GM12878 (cell line): ENCODE measurements around the gene TNFRSF6B. TPM values are rescaled to one million over a fixed set of nuclear protein-coding genes. Genes with fewer than 3 reads are reported as not detected.

Source experiments
- ATAC-seq: fragments of 200-7000 bp; cut with Tn5 transposase; 3 replicates; pipeline ENCODE4 v1.9.1; 2020; ENCODE audit warnings: mild to moderate bottlenecking, moderate library complexity
- BruUV-seq: library from RNA; stranded (reverse); fragments of 400-500 nt; replicated peaks from 2 replicates; lab custom pipeline; 2021; lab: Mats Ljungman, UMichigan
- CTCF ChIA-PET: fragments of 300-600 bp; sonication (Branson Sonifier 250); formaldehyde crosslinking; extraction: SDS; loops from one replicate; lab custom pipeline; 2021; ENCODE audit warnings: inconsistent platforms; lab: Yijun Ruan, JAX
- POLR2A ChIA-PET: fragments of 350-600 bp; formaldehyde crosslinking; extraction: SDS; loops from one replicate; lab custom pipeline; 2021; ENCODE audit warnings: inconsistent platforms; lab: Charles Lee
- RAD21 ChIA-PET: fragments of 300-600 bp; sonication (Branson Sonifier 250); formaldehyde crosslinking; loops from one replicate; lab custom pipeline; 2023; ENCODE audit warnings: antibody characterized with exemption; ENCODE audit not compliant: unreplicated experiment; lab: Charles Lee
- SMC1A ChIA-PET: fragments of 300-600 bp; sonication (Branson Sonifier 250); formaldehyde crosslinking; loops from one replicate; lab custom pipeline; 2023; ENCODE audit not compliant: unreplicated experiment, uncharacterized antibody; lab: Charles Lee
- DNase-seq: peaks from one replicate; pipeline ENCODE4 v3.0.0-alpha.2; 2011; ENCODE audit warnings: low read depth, low spot score
- FAIRE-seq: peaks from 3 replicates; lab custom pipeline; 2011; peaks lifted over from hg19 to GRCh38; lab: Jason Lieb, UNC
- H2AFZ ChIP-seq: 2 replicates; pipeline ENCODE4 v1.6.0; 2011; ENCODE audit warnings: low read depth, low read length, control low read depth; ENCODE audit not compliant: control insufficient read depth
- H3K27ac ChIP-seq: 2 replicates; pipeline ENCODE4 v1.5.1; 2011; ENCODE audit warnings: control low read depth; ENCODE audit not compliant: control insufficient read depth, insufficient read depth
- H3K27me3 ChIP-seq, 2 experiments: replicated peaks in 1 of 2; 2 replicates each; pipeline versions ENCODE4 v1.6.0 to v1.6.1; 2011; ENCODE audit warnings: low read length in 1 of 2; ENCODE audit not compliant: control insufficient read depth in 2 of 2, insufficient read depth in 2 of 2
- H3K36me3 ChIP-seq, 2 experiments: 2 replicates each; pipeline ENCODE4 v1.5.1; 2011; ENCODE audit warnings: low read length in 1 of 2; ENCODE audit not compliant: control insufficient read depth in 2 of 2, insufficient read depth in 2 of 2
- H3K4me1 ChIP-seq: 2 replicates; pipeline ENCODE4 v1.6.1; 2011; ENCODE audit warnings: mild to moderate bottlenecking, low read length, moderate library complexity, mixed read lengths; ENCODE audit not compliant: control insufficient read depth, insufficient read depth
- H3K4me2 ChIP-seq: 2 replicates; pipeline ENCODE4 v1.6.0; 2011; ENCODE audit warnings: control low read depth; ENCODE audit not compliant: control insufficient read depth, insufficient read depth
- H3K4me3 ChIP-seq: fragments of 200-600 bp; sonication (generic); 2 replicates; pipeline ENCODE4 v1.5.1; 2016
- H3K79me2 ChIP-seq: 2 replicates; pipeline ENCODE4 v1.6.0; 2011; ENCODE audit warnings: low read length; ENCODE audit not compliant: control insufficient read depth, insufficient read depth
- H3K9ac ChIP-seq: 2 replicates; pipeline ENCODE4 v1.8.0; 2011; ENCODE audit warnings: low read length, control low read depth, mixed read lengths; ENCODE audit not compliant: control insufficient read depth, insufficient read depth
- H3K9me3 ChIP-seq: replicated peaks from 3 replicates; pipeline ENCODE4 v1.5.1; 2011; ENCODE audit warnings: mild to moderate bottlenecking, low read length; ENCODE audit not compliant: control insufficient read depth, insufficient read depth
- H4K20me1 ChIP-seq: 2 replicates; pipeline ENCODE4 v1.6.0; 2011; ENCODE audit not compliant: control insufficient read depth, insufficient read depth
- POLR2A ChIP-seq: IDR thresholded peaks from 2 replicates; pipeline ENCODE4 v1.6.1; 2011; ENCODE audit warnings: low read depth, mild to moderate bottlenecking, low read length
- RB1 ChIP-seq: fragments of 450-650 bp; formaldehyde crosslinking; IDR thresholded peaks from 2 replicates; pipeline ENCODE4 v1.6.1; 2017; ENCODE audit warnings: mild to moderate bottlenecking, borderline replicate concordance
- SREBF2 ChIP-seq: IDR thresholded peaks from 2 replicates; pipeline ENCODE4 v1.6.1; 2012; ENCODE audit warnings: mild to moderate bottlenecking, low read length
- TCF3 ChIP-seq: IDR thresholded peaks from 2 replicates; pipeline ENCODE4 v1.6.1; 2012; ENCODE audit warnings: low read depth, mild to moderate bottlenecking, low read length, borderline replicate concordance; ENCODE audit not compliant: insufficient read depth
- WGBS: methylation state at CpG from one replicate; pipeline ENCODE4 v1.1.6; 2016; ENCODE audit warnings: low lambda C conversion rate; ENCODE audit not compliant: insufficient replicate concordance, insufficient coverage; ENCODE audit errors: missing lambda C conversion rate; 5-methylcytosine and 5-hydroxymethylcytosine counted together
- in situ Hi-C: fragments of 300-500 bp; cut with MboI; formaldehyde crosslinking; loops from 9 replicates; pipeline ENCODE4 v1.14.3; 2018; ENCODE audit warnings: mixed read lengths
- intact Hi-C: fragments of 100-400 bp; cut with micrococcal nuclease; formaldehyde crosslinking; loops from one replicate; pipeline ENCODE4 v1.14.2; 2022; ENCODE audit not compliant: unreplicated experiment
- polyA plus RNA-seq, 11 experiments: library from polyadenylated mRNA; depleted of rRNA in 4 of 11; unstranded in 6 of 11; stranded (reverse) in 5 of 11; fragments of >200 nt; fragmentation: Nextera tagmentation in 4 of 11; fragmentation: Illumina TruSeq in 1 of 11; extraction: Ambion mirVana in 4 of 11; extraction: Trizol in 1 of 11; gene quantifications; 1 replicate in 1 of 11; 2 replicates in 10 of 11; pipeline versions ENCODE4 v1.2.1 to v1.2.3, GENCODE V29; 2011 to 2016; ENCODE audit warnings: inconsistent platforms in 2 of 11, missing spikeins in 2 of 11, low read depth in 1 of 11
- total RNA-seq, 4 experiments: library from RNA; depleted of rRNA in 3 of 4; stranded (reverse); fragments of >200 nt in 3 of 4; fragmentation: Illumina TruSeq in 1 of 4; extraction: Trizol in 1 of 4; gene quantifications; 2 replicates each; pipeline versions ENCODE4 v1.2.1 to v1.2.3, GENCODE V29; 2013 to 2021
- TF ChIP-seq, protein P1 (sequence below): IDR thresholded peaks from 2 replicates; pipeline ENCODE4 v1.6.1; 2011; ENCODE audit warnings: low read depth, low read length, improper control_type of control experiment, borderline replicate concordance
- TF ChIP-seq, protein P2 (sequence below): IDR thresholded peaks from 2 replicates; pipeline ENCODE4 v1.6.1; 2011; ENCODE audit warnings: borderline replicate concordance, low read depth, mild to moderate bottlenecking, moderate library complexity, mixed read lengths, low read length; ENCODE audit not compliant: insufficient read depth; ENCODE audit errors: extremely low read length

TNFRSF6B gene
- total and polyA plus RNA-seq, 10 of the 15 experiments (the other 5 are each of a cell fraction or from before 2014, with no cell fraction given), result 0.67 to 2.2 (median 1.8) TPM; not detected in 7

DNA sequence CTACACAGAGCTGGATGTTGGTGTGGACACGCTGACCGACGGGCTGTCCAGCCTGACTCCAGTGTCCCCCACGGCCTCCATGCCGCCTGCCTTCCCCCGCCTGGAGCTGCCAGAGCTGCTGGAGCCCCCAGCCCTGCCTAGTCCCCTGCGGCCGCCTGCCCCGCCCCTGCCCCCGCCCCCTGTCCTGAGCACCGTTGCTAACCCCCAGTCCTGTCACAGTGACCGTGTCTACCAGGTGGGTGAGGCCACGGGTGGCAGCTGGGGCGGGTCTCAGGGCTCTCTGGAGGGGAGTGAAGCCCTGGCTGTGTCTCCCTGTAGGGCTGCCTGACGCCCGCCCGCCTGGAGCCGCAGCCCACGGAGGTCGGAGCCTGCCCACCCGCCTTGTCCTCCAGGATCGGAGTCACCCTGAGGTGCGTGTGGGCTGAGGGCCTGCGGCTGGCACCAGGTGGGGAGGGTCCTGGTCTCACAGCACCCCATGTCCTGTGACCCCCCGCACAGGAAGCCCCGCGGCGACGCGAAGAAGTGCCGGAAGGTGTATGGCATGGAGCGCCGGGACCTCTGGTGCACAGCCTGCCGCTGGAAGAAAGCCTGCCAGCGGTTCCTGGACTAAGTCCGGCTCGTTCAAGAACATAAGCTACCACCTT is 46.1 kb downstream of the TNFRSF6B start:
- RAD21 ChIA-PET, result no interaction called here

DNA sequence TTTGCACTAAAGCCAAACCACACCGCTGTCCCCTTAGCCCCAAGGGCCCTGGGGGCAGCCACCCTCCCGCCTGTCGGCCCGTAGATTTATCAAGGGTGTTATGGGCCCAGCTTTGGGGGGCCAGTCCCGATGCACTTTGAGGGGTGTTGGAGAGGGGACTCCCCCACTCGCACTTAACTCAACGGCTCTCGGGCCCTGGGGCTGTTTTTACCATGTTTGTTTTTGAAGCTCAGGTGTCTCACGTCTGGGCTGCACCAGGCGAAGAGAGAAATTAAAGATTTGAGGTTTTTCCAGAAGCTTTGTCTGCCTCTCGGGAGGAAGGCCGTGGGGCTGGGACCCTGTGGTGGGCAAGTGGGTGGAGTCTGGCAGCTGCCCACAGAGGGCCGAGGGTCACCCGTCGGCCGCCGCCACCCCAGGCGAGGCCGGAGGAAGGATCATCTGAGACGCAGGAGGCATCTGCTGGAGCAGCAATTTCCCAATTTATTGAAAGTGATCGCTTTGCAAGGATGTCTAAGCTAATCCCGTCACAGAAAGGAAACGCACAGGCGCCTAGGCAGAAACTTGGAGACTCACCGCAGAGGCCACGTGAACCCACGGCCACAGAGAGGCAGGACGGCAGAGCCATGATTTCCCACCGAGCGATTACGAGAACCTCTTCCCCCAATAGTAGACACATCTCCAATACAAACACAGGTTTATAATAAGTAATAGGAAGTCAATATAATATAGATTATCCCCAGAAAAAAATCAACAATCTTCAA is 46.9 kb downstream of the TNFRSF6B start:
- intact Hi-C loops, result no loop called here
- no peak for ATAC-seq
- peaks cover 15% of the 10 kb centered on the region for H3K4me1 ChIP-seq
- 89% methylated on average over 31 of the region's 31 CpGs for WGBS
- H3K4me2 ChIP-seq, result no peak overlapping the region
- peaks cover 0 to 4% of the 10 kb centered on the region in 2 experiments; a peak in 2 of 4 replicates for H3K36me3 ChIP-seq
- FAIRE-seq, result no peak
- TF ChIP-seq TCF3 (0 out of 2 replicates have a peak, but pooled peaks have one; percentile 15), SREBF2 (no peak), POLR2A (0 out of 2 replicates have a peak, but pooled peaks have one; percentile 28)
- TF ChIP-seq, protein P1, sequence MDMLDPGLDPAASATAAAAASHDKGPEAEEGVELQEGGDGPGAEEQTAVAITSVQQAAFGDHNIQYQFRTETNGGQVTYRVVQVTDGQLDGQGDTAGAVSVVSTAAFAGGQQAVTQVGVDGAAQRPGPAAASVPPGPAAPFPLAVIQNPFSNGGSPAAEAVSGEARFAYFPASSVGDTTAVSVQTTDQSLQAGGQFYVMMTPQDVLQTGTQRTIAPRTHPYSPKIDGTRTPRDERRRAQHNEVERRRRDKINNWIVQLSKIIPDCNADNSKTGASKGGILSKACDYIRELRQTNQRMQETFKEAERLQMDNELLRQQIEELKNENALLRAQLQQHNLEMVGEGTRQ, result no peak
- TF ChIP-seq, protein P2, sequence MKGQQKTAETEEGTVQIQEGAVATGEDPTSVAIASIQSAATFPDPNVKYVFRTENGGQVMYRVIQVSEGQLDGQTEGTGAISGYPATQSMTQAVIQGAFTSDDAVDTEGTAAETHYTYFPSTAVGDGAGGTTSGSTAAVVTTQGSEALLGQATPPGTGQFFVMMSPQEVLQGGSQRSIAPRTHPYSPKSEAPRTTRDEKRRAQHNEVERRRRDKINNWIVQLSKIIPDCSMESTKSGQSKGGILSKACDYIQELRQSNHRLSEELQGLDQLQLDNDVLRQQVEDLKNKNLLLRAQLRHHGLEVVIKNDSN, result no peak
- TF ChIP-seq, all 136 proteins: peak for 2
- ChIA-PET RAD21 (no interaction called here), POLR2A (interaction anchor here (0.6 to 0.8 kb wide), 2 partner anchors 35 to 119 kb away, joined by 3 read pairs; partner anchors contain the start of genes ARFRP1 and ZGPAT), SMC1A (no interaction called here), CTCF (interaction anchor here (0.8 to 1.1 kb wide), 2 partner anchors 36 to 43 kb away, joined by 3 to 4 read pairs; partner anchors contain the start of genes ARFRP1 and ZGPAT)
- Histone ChIP-seq H3K9me3 (no peaks in the 10 kb centered on the region), H2AFZ (no peak overlapping the region), H4K20me1 (no peaks in the 10 kb centered on the region), H3K4me3 (no peak overlapping the region), H3K27me3 (no peaks in the 10 kb centered on the region), H3K27ac (no peak overlapping the region), H3K79me2 (peaks cover 7% of the 10 kb centered on the region), H3K9ac (no peak overlapping the region)
- BruUV-seq, result TSS peak; percentile 54
- DNase-seq, result no peak
- in situ Hi-C loops, result no loop called here

More for the DNA sequence above, 46.1 kb downstream of the TNFRSF6B start:
- FAIRE-seq (no peak), ATAC-seq (no peak), DNase-seq (no peak)
- no peak overlapping the region for H3K9ac ChIP-seq
- no peaks in the 10 kb centered on the region for H3K9me3 ChIP-seq
- ChIA-PET POLR2A (interaction anchor here (0.8 kb wide), 1 partner anchor 34 kb away, joined by 3 read pairs; the partner anchor contains the start of genes ARFRP1 and ZGPAT), SMC1A (no interaction called here), CTCF (interaction anchor here (0.6 to 1.4 kb wide), 3 partner anchors 26 to 103 kb away, joined by 4 to 6 read pairs (median 4); no protein-coding TSS in a partner anchor)
- H3K4me3 ChIP-seq, result no peak overlapping the region
- no peak overlapping the region for H3K4me2 ChIP-seq
- in situ Hi-C loops, result no loop called here
- 93% methylated on average over 35 of the region's 37 CpGs for WGBS
- TF ChIP-seq RB1 (no peak), POLR2A (0 out of 2 replicates have a peak, but pooled peaks have one; percentile 20)
- TF ChIP-seq, protein P2, result no peak
- TF ChIP-seq, all 136 proteins: peak for 1
- Histone ChIP-seq H3K27me3 (no peaks in the 10 kb centered on the region), H4K20me1 (no peaks in the 10 kb centered on the region), H3K36me3 (peaks cover 0 to 4% of the 10 kb centered on the region in 2 experiments; a peak in 2 of 4 replicates), H3K4me1 (peaks cover 18% of the 10 kb centered on the region), H3K79me2 (peaks cover 12% of the 10 kb centered on the region), H3K27ac (no peak overlapping the region), H2AFZ (no peak overlapping the region)
- intact Hi-C loops, result no loop called here
- BruUV-seq, result no TSS peak
